C4-2B (cell line): ENCODE data around the gene PRKCZ.
A peak's percentile ranks its signal among the peaks of the same experiment; 100 is the strongest.

ENCODE experiments used
- H3K27ac ChIP-seq: fragments of 450-650 bp; 2 replicates; pipeline ENCODE4 v1.5.1; 2017
- CTCF ChIP-seq: fragments of 450-650 bp; conservative IDR thresholded peaks from 2 replicates; pipeline ENCODE4 v1.5.1; 2017; ENCODE audit warnings: mild to moderate bottlenecking
- ZFX ChIP-seq: fragments of 450-650 bp; IDR thresholded peaks from 2 replicates; pipeline ENCODE4 v1.6.1; 2017

PRKCZ gene

GRCh38 chr1:2204415-2205190, 154.4 kb downstream of the PRKCZ start:
- TF ChIP-seq CTCF (no peak), ZFX (no peak)
- H3K27ac ChIP-seq, result peak overlapping the region; percentile 34

GRCh38 chr1:2205191-2205952, 155.2 kb downstream of the PRKCZ start:
- no peak for TF ChIP-seq CTCF
- TF ChIP-seq ZFX, result no peak
- peak overlapping the region; percentile 28 for H3K27ac ChIP-seq

- TF ChIP-seq ZFX (no peak), CTCF (no peak)
- H3K27ac ChIP-seq, result peak overlapping the region; percentile 77
Measured at GRCh38 chr1:2206813-2207487, 156.7 kb downstream of the PRKCZ start.

- TF ChIP-seq CTCF (no peak), ZFX (no peak)
- peak overlapping the region; percentile 77 for H3K27ac ChIP-seq
Measured at GRCh38 chr1:2208309-2209239, 158.4 kb downstream of the PRKCZ start.

GRCh38 chr1:2209400-2210083, 159.3 kb downstream of the PRKCZ start:
- no peak for TF ChIP-seq ZFX
- TF ChIP-seq CTCF, result no peak
- peak overlapping the region; percentile 77; the same call in 1 of the 2 replicates for H3K27ac ChIP-seq

- no peak overlapping the region; the same call in 1 of the 2 replicates for H3K27ac ChIP-seq
- no peak for TF ChIP-seq ZFX
- TF ChIP-seq CTCF, result no peak
Measured at GRCh38 chr1:2210084-2210653, 160.0 kb downstream of the PRKCZ start.
